ENCODE results near the gene OPTN. TPM values are rescaled to one million over a fixed set of nuclear protein-coding genes. Genes with fewer than 3 reads are reported as not detected.

Gene OPTN
- total and polyA plus RNA-seq, 7 donors = 53.5 to 127 (median 63.7) TPM

DNA sequence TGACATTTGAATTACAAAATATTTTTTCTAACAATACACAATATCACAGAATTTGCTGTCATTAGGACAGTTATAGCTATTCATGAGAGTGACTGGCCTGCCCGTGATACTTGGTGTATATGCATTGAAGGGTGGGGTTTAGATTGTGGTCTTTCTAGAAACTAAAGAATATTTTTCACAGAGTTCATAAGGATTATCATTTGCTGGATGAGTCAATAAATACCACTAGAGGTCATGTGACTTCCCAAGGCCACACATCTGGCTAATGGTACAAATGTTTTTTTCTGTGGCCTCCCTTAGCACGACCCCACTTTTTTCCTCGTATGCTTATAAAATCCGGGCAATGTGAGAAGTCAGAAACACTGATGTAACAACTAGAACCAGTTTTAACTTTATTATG is 5.2 kb downstream of the OPTN start:
- DNase-seq = no peak
- no peaks in the 10 kb centered on the region for H3K9me3 ChIP-seq
- intact Hi-C loops (cut with DNase I) = no loop called here
- H3K4me3 ChIP-seq = no peak overlapping the region
- peaks cover 0 to 31% (median 19%) of the 10 kb centered on the region in 4 donors for H3K4me1 ChIP-seq
- H3K27me3 ChIP-seq = no peaks in the 10 kb centered on the region
- TF ChIP-seq POLR2A (IDR thresholded peaks at IDR 0.05) (no peak), EP300 (IDR thresholded peaks at IDR 0.05) (no peak), POLR2AphosphoS5 (IDR thresholded peaks at IDR 0.05) (no peak)
- TF ChIP-seq, protein P1, sequence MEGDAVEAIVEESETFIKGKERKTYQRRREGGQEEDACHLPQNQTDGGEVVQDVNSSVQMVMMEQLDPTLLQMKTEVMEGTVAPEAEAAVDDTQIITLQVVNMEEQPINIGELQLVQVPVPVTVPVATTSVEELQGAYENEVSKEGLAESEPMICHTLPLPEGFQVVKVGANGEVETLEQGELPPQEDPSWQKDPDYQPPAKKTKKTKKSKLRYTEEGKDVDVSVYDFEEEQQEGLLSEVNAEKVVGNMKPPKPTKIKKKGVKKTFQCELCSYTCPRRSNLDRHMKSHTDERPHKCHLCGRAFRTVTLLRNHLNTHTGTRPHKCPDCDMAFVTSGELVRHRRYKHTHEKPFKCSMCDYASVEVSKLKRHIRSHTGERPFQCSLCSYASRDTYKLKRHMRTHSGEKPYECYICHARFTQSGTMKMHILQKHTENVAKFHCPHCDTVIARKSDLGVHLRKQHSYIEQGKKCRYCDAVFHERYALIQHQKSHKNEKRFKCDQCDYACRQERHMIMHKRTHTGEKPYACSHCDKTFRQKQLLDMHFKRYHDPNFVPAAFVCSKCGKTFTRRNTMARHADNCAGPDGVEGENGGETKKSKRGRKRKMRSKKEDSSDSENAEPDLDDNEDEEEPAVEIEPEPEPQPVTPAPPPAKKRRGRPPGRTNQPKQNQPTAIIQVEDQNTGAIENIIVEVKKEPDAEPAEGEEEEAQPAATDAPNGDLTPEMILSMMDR (IDR thresholded peaks at IDR 0.05) = no peak
- 75 to 80% methylated on average over 4 of the region's 4 CpGs for WGBS, 2 donors
- no peak overlapping the region for H3K27ac ChIP-seq
- peaks cover 0 to 14% (median 8%) of the 10 kb centered on the region in 4 donors for H3K36me3 ChIP-seq

DNA sequence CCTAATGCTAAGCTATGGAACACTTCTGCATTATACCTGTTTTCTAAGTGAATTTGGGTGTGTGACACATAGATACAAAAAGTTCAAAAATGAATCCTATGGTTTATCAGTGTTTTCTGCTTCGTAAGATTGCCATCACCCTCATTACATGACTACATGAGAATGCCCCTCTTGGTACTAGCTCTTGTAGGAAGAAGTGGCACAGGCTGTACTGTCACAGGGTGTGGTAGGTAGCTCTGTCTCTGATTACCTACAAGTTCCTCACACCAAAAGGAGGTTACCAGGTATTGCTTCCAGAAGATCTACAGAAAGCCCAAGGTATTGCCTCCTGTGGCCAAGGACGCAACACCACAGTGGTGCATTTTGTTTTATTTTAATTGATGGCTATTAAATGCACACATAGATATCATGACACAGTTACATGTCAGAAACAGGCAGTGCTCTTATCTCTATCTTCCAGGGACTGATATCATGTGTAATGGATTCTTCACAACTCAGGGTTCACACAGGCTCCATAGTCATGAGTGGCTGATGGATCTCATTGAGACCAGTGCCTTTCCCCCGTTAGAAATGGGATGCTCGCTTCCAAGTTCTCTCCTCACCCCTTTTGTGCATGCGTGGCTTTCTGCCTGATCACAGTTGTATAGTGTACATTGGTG is 6.6 kb downstream of the OPTN start:
- no peak overlapping the region for H3K4me3 ChIP-seq
- TF ChIP-seq POLR2AphosphoS5 (IDR thresholded peaks at IDR 0.05) = no peak
- TF ChIP-seq POLR2A (IDR thresholded peaks at IDR 0.05) = no peak
- TF ChIP-seq, protein P1 (IDR thresholded peaks at IDR 0.05) = no peak
- no peak for TF ChIP-seq EP300 (IDR thresholded peaks at IDR 0.05)
- no peaks in the 10 kb centered on the region for H3K27me3 ChIP-seq
- no peak overlapping the region for H3K27ac ChIP-seq
- 95 to 98% methylated on average over 5 of the region's 5 CpGs for WGBS, 2 donors
- H3K36me3 ChIP-seq = peaks cover 0 to 26% (median 15%) of the 10 kb centered on the region in 4 donors
- no peak for DNase-seq
- no peaks in the 10 kb centered on the region for H3K9me3 ChIP-seq
- intact Hi-C loops (cut with DNase I) = no loop called here
- H3K4me1 ChIP-seq = peaks cover 0 to 24% (median 15%) of the 10 kb centered on the region in 4 donors

DNA sequence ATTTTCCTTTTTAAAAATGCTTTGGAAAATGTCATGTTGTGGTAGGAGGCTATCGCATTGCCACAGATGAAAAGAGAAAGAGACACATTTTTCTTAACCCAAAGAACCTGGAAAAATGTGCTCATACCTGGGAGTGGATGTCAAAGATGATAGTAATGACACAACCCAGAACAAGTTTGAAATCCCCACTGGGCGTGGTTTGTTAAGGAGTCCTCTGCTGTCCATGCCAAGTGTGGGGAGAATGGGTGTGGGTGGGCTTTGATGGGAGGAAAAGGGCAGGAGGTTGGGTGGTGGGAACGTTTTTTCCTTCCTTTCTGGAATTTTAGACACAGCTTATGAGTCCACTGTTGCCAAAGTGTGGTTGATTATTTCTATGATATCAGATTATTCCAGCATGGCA is 10.9 kb downstream of the OPTN start:
- Histone ChIP-seq H3K4me3 (no peak overlapping the region), H3K27ac (no peak overlapping the region), H3K4me1 (peaks cover 0 to 4% (median 0%) of the 10 kb centered on the region in 4 donors), H3K36me3 (peaks cover 22 to 60% (median 32%) of the 10 kb centered on the region in 4 donors), H3K27me3 (no peaks in the 10 kb centered on the region), H3K9me3 (no peaks in the 10 kb centered on the region)
- TF ChIP-seq, protein P1 (IDR thresholded peaks at IDR 0.05) = no peak
- TF ChIP-seq EP300 (IDR thresholded peaks at IDR 0.05) (no peak), POLR2AphosphoS5 (IDR thresholded peaks at IDR 0.05) (no peak), POLR2A (IDR thresholded peaks at IDR 0.05) (no peak)
- no peak for DNase-seq
- 81 to 86% methylated on average over 3 of the region's 3 CpGs for WGBS, 2 donors
- intact Hi-C loops (cut with DNase I) = no loop called here

DNA sequence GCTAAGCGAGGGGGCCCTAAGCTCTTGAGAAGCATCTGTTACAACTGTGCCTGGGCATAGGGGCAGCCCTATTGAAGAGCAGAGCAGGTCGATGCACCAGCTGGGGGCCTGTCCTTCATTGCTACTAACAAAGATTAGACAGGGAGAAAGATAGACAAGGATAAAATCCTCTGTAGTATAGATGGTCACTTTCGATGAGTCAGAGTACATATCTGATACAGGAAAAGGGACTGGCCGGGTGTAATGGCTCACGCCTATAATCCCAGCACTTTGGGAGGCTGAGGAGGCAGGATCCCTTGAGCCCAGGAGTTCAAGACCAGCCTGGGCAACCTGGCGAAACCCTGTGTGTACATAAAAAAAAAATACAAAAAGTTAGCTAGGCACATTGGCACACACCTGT is 13.6 kb downstream of the OPTN start:
- WGBS, 2 donors = 80 to 90% methylated on average over 6 of the region's 6 CpGs
- Histone ChIP-seq H3K27ac (no peak overlapping the region), H3K4me1 (peaks cover 0 to 4% (median 0%) of the 10 kb centered on the region in 4 donors), H3K27me3 (no peaks in the 10 kb centered on the region), H3K36me3 (peaks cover 30 to 86% (median 41%) of the 10 kb centered on the region in 4 donors), H3K4me3 (no peak overlapping the region), H3K9me3 (no peaks in the 10 kb centered on the region)
- TF ChIP-seq POLR2AphosphoS5 (IDR thresholded peaks at IDR 0.05) (no peak), POLR2A (IDR thresholded peaks at IDR 0.05) (no peak), EP300 (IDR thresholded peaks at IDR 0.05) (no peak)
- TF ChIP-seq, protein P1 (IDR thresholded peaks at IDR 0.05) = no peak
- intact Hi-C loops (cut with DNase I) = no loop called here
- no peak for DNase-seq
